IMR-90 (cell line): Measurements from ENCODE around the gene MTURN. TPM values are rescaled to one million over a fixed set of nuclear protein-coding genes. Genes with fewer than 3 reads are reported as not detected.

ENCODE experiments used
- ATAC-seq: fragments of 200-7000 bp; cut with Tn5 transposase; 2 replicates; pipeline ENCODE4 v1.9.1; 2020; ENCODE audit warnings: low read depth, mild to moderate bottlenecking, moderate library complexity
- BruUV-seq: library from RNA; stranded (reverse); fragments of 400-500 nt; replicated peaks from 2 replicates; lab custom pipeline; 2021; lab: Mats Ljungman, UMichigan
- CTCF ChIA-PET: fragments of 300-600 bp; formaldehyde crosslinking; extraction: SDS; loops from one replicate; lab custom pipeline; 2021; ENCODE audit warnings: antibody characterized with exemption; lab: Yijun Ruan, JAX
- POLR2A ChIA-PET: fragments of 300-600 bp; sonication (Branson Sonifier 250); formaldehyde crosslinking; loops from one replicate; lab custom pipeline; 2022; ENCODE audit warnings: antibody characterized with exemption; ENCODE audit not compliant: unreplicated experiment; lab: Charles Lee
- DNase-seq: peaks from one replicate; pipeline ENCODE4 v3.0.0; 2013
- H2AFZ ChIP-seq: replicated peaks from 2 replicates; pipeline ENCODE3; 2013; ENCODE audit warnings: low read length, mild to moderate bottlenecking; ENCODE audit not compliant: poor library complexity
- H2AK5ac ChIP-seq: 2 replicates; pipeline ENCODE4 v1.6.1; 2013; ENCODE audit warnings: low read depth, low read length, inconsistent platforms
- H2AK9ac ChIP-seq: replicated peaks from 2 replicates; pipeline ENCODE3; 2013; ENCODE audit warnings: mild to moderate bottlenecking, low read depth, low read length, moderate library complexity; ENCODE audit not compliant: poor library complexity
- H2BK120ac ChIP-seq: 2 replicates; pipeline ENCODE4 v1.6.1; 2013; ENCODE audit warnings: low read depth, low read length, inconsistent platforms
- H2BK15ac ChIP-seq: 3 replicates; pipeline ENCODE4 v1.6.1; 2013; ENCODE audit warnings: low read depth, low read length, inconsistent platforms
- H2BK20ac ChIP-seq: 2 replicates; pipeline ENCODE4 v1.6.1; 2013; ENCODE audit warnings: low read depth, mild to moderate bottlenecking, inconsistent platforms, low read length, moderate library complexity
- H2BK5ac ChIP-seq: 2 replicates; pipeline ENCODE4 v1.6.1; 2013; ENCODE audit warnings: mild to moderate bottlenecking, low read depth, low read length, inconsistent platforms; ENCODE audit not compliant: poor library complexity, severe bottlenecking
- H3K14ac ChIP-seq: replicated peaks from 2 replicates; pipeline ENCODE4 v1.6.1; 2013; ENCODE audit warnings: low read depth, low read length, inconsistent platforms
- H3K18ac ChIP-seq: 2 replicates; pipeline ENCODE4 v1.6.1; 2013; ENCODE audit warnings: low read depth, low read length, control low read depth
- H3K23ac ChIP-seq: 2 replicates; pipeline ENCODE4 v1.6.1; 2013; ENCODE audit warnings: low read depth, low read length, inconsistent platforms
- H3K27ac ChIP-seq: 2 replicates; pipeline ENCODE4 v1.5.1; 2013; ENCODE audit warnings: mild to moderate bottlenecking, control low read depth, low read length; ENCODE audit not compliant: insufficient read depth
- H3K27me3 ChIP-seq: 2 replicates; pipeline ENCODE4 v1.6.1; 2013; ENCODE audit warnings: low read length; ENCODE audit not compliant: control insufficient read depth, insufficient read depth
- H3K36me3 ChIP-seq: 2 replicates; pipeline ENCODE4 v1.6.1; 2013; ENCODE audit warnings: low read length, mixed read lengths; ENCODE audit not compliant: control insufficient read depth, insufficient read depth
- H3K4ac ChIP-seq: 2 replicates; pipeline ENCODE4 v1.6.1; 2013; ENCODE audit warnings: low read depth, low read length, inconsistent platforms
- H3K4me1 ChIP-seq: 2 replicates; pipeline ENCODE4 v1.6.1; 2013; ENCODE audit warnings: low read length, mixed read lengths; ENCODE audit not compliant: control insufficient read depth, insufficient read depth
- H3K4me2 ChIP-seq: 2 replicates; pipeline ENCODE4 v1.6.1; 2013; ENCODE audit warnings: low read depth, mild to moderate bottlenecking, control low read depth, low read length, moderate library complexity
- H3K4me3 ChIP-seq: 2 replicates; pipeline ENCODE4 v1.5.1; 2013; ENCODE audit warnings: low read depth, mild to moderate bottlenecking, control low read depth, low read length, moderate library complexity; ENCODE audit not compliant: insufficient read depth
- H3K56ac ChIP-seq: 2 replicates; pipeline ENCODE4 v1.6.1; 2013; ENCODE audit warnings: low read length, inconsistent platforms; ENCODE audit not compliant: insufficient read depth; ENCODE audit errors: extremely low read depth
- H3K79me1 ChIP-seq, 2 experiments: 2 replicates each; pipeline ENCODE4 v1.6.1; 2013; ENCODE audit warnings: low read length in 2 of 2, inconsistent platforms in 1 of 2, low read depth in 1 of 2
- H3K9ac ChIP-seq: 2 replicates; pipeline ENCODE4 v1.6.1; 2013; ENCODE audit warnings: low read depth, low read length, control low read depth
- H3K9me1 ChIP-seq: 2 replicates; pipeline ENCODE4 v1.6.1; 2013; ENCODE audit warnings: low read length, inconsistent platforms; ENCODE audit not compliant: insufficient read depth
- H3K9me3 ChIP-seq: 2 replicates; pipeline ENCODE4 v1.6.1; 2013; ENCODE audit warnings: low read length; ENCODE audit not compliant: control insufficient read depth, insufficient read depth
- H4K20me1 ChIP-seq: 2 replicates; pipeline ENCODE4 v1.6.1; 2013; ENCODE audit warnings: low read length, inconsistent platforms; ENCODE audit not compliant: insufficient read depth
- H4K5ac ChIP-seq: 2 replicates; pipeline ENCODE4 v1.6.1; 2013; ENCODE audit warnings: mild to moderate bottlenecking, low read depth, low read length, control low read depth
- H4K8ac ChIP-seq, 2 experiments: 2 replicates each; pipeline ENCODE4 v1.6.1; 2013; ENCODE audit warnings: low read depth in 2 of 2, low read length in 2 of 2, control low read depth in 1 of 2, inconsistent platforms in 1 of 2
- H4K91ac ChIP-seq: 2 replicates; pipeline ENCODE4 v1.6.1; 2013; ENCODE audit warnings: low read depth, low read length, inconsistent platforms; ENCODE audit not compliant: insufficient read depth
- BHLHE40 ChIP-seq: fragments of 150-350 bp; IDR thresholded peaks from 2 replicates; pipeline ENCODE4 v1.6.1; 2016; ENCODE audit warnings: mild to moderate bottlenecking, low read depth, low read length
- NFE2L2 ChIP-seq: fragments of 150-350 bp; IDR thresholded peaks from 2 replicates; pipeline ENCODE4 v1.6.1; 2016; ENCODE audit warnings: low read depth, mild to moderate bottlenecking, low read length
- SMC3 ChIP-seq: fragments of 150-350 bp; IDR thresholded peaks from 2 replicates; pipeline ENCODE4 v1.6.1; 2016; ENCODE audit warnings: low read depth, mild to moderate bottlenecking, antibody characterized with exemption, low read length, moderate library complexity
- USF2 ChIP-seq: fragments of 150-350 bp; IDR thresholded peaks from 2 replicates; pipeline ENCODE4 v1.6.1; 2017; ENCODE audit warnings: mild to moderate bottlenecking, antibody characterized with exemption, low read length, low read depth
- WGBS, 2 experiments: methylation state at CpG; one replicate each; pipeline versions ENCODE4 v1.1.5 to v1.1.7; 2013; ENCODE audit warnings: missing lambda C conversion rate in 2 of 2; ENCODE audit not compliant: insufficient read length in 1 of 2; ENCODE audit errors: extremely low coverage in 2 of 2; 5-methylcytosine and 5-hydroxymethylcytosine counted together
- dilution Hi-C: fragments of 300-500 bp; cut with HindIII; formaldehyde crosslinking; loops from one replicate; pipeline ENCODE4 v1.14.3; 2018; ENCODE audit warnings: low sequenced_read_pairs; ENCODE audit not compliant: unreplicated experiment
- in situ Hi-C: fragments of 300-500 bp; cut with MboI; formaldehyde crosslinking; loops from 3 replicates; pipeline ENCODE4 v1.14.3; 2019; ENCODE audit warnings: low sequenced_read_pairs, inconsistent platforms, mixed read lengths
- intact Hi-C: fragments of 100-400 bp; cut with micrococcal nuclease; formaldehyde crosslinking; loops from 2 replicates; pipeline ENCODE4 v1.10.0; 2022
- polyA plus RNA-seq, 3 experiments: library from polyadenylated mRNA; depleted of rRNA; stranded (reverse); fragments of >200 nt; gene quantifications; 2 replicates each; pipeline ENCODE4 v1.2.3, GENCODE V29; 2012; ENCODE audit warnings: low replicate concordance in 1 of 3
- total RNA-seq: library from RNA; depleted of rRNA; stranded (reverse); fragments of >200 nt; gene quantifications from 2 replicates; pipeline ENCODE4 v1.2.3, GENCODE V29; 2012

MTURN gene
- total and polyA plus RNA-seq, 2 of the 4 experiments (the other 2 are of a cell fraction), result 2.8 to 5.6 TPM

GRCh38 chr7:30143748-30144251 is 9.0 kb downstream of the MTURN start:
- no peak overlapping the region for H4K91ac ChIP-seq
- peaks cover 2% of the 10 kb centered on the region; the same call in 1 of the 2 replicates for H3K9me1 ChIP-seq
- CTCF ChIA-PET, result no interaction called here
- H2BK5ac ChIP-seq, result no peak overlapping the region
- H3K14ac ChIP-seq, result no peak overlapping the region
- no peak overlapping the region for H2BK15ac ChIP-seq
- TF ChIP-seq BHLHE40 (no peak), SMC3 (no peak), NFE2L2 (no peak), USF2 (no peak)
- H3K18ac ChIP-seq, result no peak overlapping the region
- ATAC-seq (no peak), DNase-seq (peak; percentile 62)
- no peak overlapping the region for H2BK120ac ChIP-seq
- 100% methylated on average over 1 of the region's 1 CpG; no CpG with 5 or more reads in 1 of the 2 experiments for WGBS, 2 experiments
- H3K4me3 ChIP-seq, result no peak overlapping the region
- H3K56ac ChIP-seq, result no peak overlapping the region
- no peak overlapping the region for H4K8ac ChIP-seq
- H3K23ac ChIP-seq, result no peak overlapping the region
- H2AFZ ChIP-seq, result no peak overlapping the region
- H3K9ac ChIP-seq, result no peak overlapping the region
- in situ Hi-C loops (no loop called here), dilution Hi-C loops (no loop called here), intact Hi-C loops (no loop called here)
- BruUV-seq, result no TSS peak
- H2AK5ac ChIP-seq, result no peak overlapping the region
- no peaks in the 10 kb centered on the region for H3K9me3 ChIP-seq
- peaks cover 5% of the 10 kb centered on the region for H3K4me1 ChIP-seq
- no peak overlapping the region for H3K4ac ChIP-seq
- no peaks in the 10 kb centered on the region for H3K27me3 ChIP-seq
- no peak overlapping the region for H2AK9ac ChIP-seq
- no peak overlapping the region for H3K4me2 ChIP-seq
- H2BK20ac ChIP-seq, result no peak overlapping the region
- POLR2A ChIA-PET, result no interaction called here
- H4K5ac ChIP-seq, result no peak overlapping the region
- H3K79me1 ChIP-seq, result peaks cover 10 to 17% of the 10 kb centered on the region in 2 experiments; a peak in 3 of 4 replicates
- no peaks in the 10 kb centered on the region for H4K20me1 ChIP-seq
- no peaks in the 10 kb centered on the region for H3K36me3 ChIP-seq
- H3K27ac ChIP-seq, result no peak overlapping the region
